K562 (cell line): Measurements from ENCODE around the gene DZIP3. TPM values are rescaled to one million over a fixed set of nuclear protein-coding genes. Genes with fewer than 3 reads are reported as not detected.

Experiments
- ATAC-seq: fragments of 200-7000 bp; cut with Tn5 transposase; 3 replicates; pipeline ENCODE4 v1.9.1; 2020; ENCODE audit warnings: moderate library complexity
- BruUV-seq: library from RNA; stranded (reverse); fragments of 400-500 nt; replicated peaks from 2 replicates; lab custom pipeline; 2021; lab: Mats Ljungman, UMichigan
- CTCF ChIA-PET: fragments of 300-600 bp; formaldehyde crosslinking; extraction: SDS; loops from one replicate; lab custom pipeline; 2021; ENCODE audit warnings: low intra/inter-chr PET ratio; lab: Yijun Ruan, JAX
- POLR2A ChIA-PET: fragments of 300-600, 350-650 bp; sonication (Branson Sonifier 250); formaldehyde crosslinking; extraction: SDS; loops from one replicate; lab custom pipeline; 2021; ENCODE audit warnings: antibody characterized with exemption, inconsistent platforms; lab: Yijun Ruan, JAX
- DNase-seq, 4 experiments: peaks; one replicate each; pipeline versions ENCODE4 v3.0.0 to v3.0.0-alpha.2; 2011 to 2018; ENCODE audit warnings: low spot score in 3 of 4, mixed read lengths in 3 of 4; ENCODE audit errors: extremely low read depth in 1 of 4
- FAIRE-seq: peaks from 2 replicates; lab custom pipeline; 2011; peaks lifted over from hg19 to GRCh38; lab: Jason Lieb, UNC
- H2AFZ ChIP-seq: 2 replicates; pipeline ENCODE4 v1.6.0; 2011; ENCODE audit warnings: low read depth, low read length, control low read depth, inconsistent platforms
- H3K27ac ChIP-seq: fragments of 200-600 bp; 3 replicates; pipeline ENCODE4 v1.8.0; 2011; ENCODE audit warnings: low read depth, mild to moderate bottlenecking, control low read depth, inconsistent platforms, low read length, moderate library complexity, mixed read lengths; ENCODE audit errors: extremely low read depth
- H3K27me3 ChIP-seq, 2 experiments: fragments of 300-600 bp in 1 of 2; 2 replicates in 1 of 2; 3 replicates in 1 of 2; pipeline versions ENCODE4 v1.6.0 to v1.8.0; 2011; ENCODE audit warnings: inconsistent platforms in 2 of 2, low read length in 2 of 2, mild to moderate bottlenecking in 1 of 2, mixed read lengths in 1 of 2, moderate library complexity in 1 of 2; ENCODE audit not compliant: control insufficient read depth in 2 of 2, insufficient read depth in 2 of 2
- H3K36me3 ChIP-seq: fragments of 300-600 bp; 3 replicates; pipeline ENCODE4 v1.8.0; 2011; ENCODE audit warnings: mild to moderate bottlenecking, low read length, inconsistent platforms; ENCODE audit not compliant: control insufficient read depth, insufficient read depth
- H3K4me1 ChIP-seq, 2 experiments: fragments of 200-600 bp in 1 of 2; replicated peaks in 1 of 2; 2 replicates in 1 of 2; 3 replicates in 1 of 2; pipeline versions ENCODE4 v1.5.1 to v1.8.0; 2011; ENCODE audit warnings: inconsistent platforms in 2 of 2, low read length in 2 of 2, mild to moderate bottlenecking in 1 of 2, mixed read lengths in 1 of 2, moderate library complexity in 1 of 2; ENCODE audit not compliant: control insufficient read depth in 2 of 2, insufficient read depth in 2 of 2
- H3K4me2 ChIP-seq: 2 replicates; pipeline ENCODE4 v1.6.1; 2011; ENCODE audit warnings: low read length, control low read depth, inconsistent platforms, mixed read lengths; ENCODE audit not compliant: insufficient read depth
- H3K4me3 ChIP-seq: fragments of 200-600 bp; sonication (generic), shearing (Covaris generic); 2 replicates; pipeline ENCODE4 v1.5.1; 2016; ENCODE audit warnings: control low read depth, inconsistent platforms
- H3K79me2 ChIP-seq: fragments of 200-600 bp; 3 replicates; pipeline ENCODE4 v1.8.0; 2011; ENCODE audit warnings: low read length, inconsistent platforms; ENCODE audit not compliant: control insufficient read depth, insufficient read depth
- H3K9ac ChIP-seq, 2 experiments: 2 replicates each; pipeline versions ENCODE4 v1.6.0 to v1.6.1; 2011; ENCODE audit warnings: low read depth in 2 of 2, low read length in 2 of 2, control low read depth in 1 of 2, inconsistent platforms in 1 of 2, mild to moderate bottlenecking in 1 of 2, mixed read lengths in 1 of 2; ENCODE audit not compliant: insufficient read depth in 1 of 2
- H3K9me1 ChIP-seq: one replicate; pipeline ENCODE4 v1.6.0; 2011; ENCODE audit warnings: inconsistent platforms, mild to moderate bottlenecking, low read length, moderate library complexity; ENCODE audit not compliant: control insufficient read depth, insufficient read depth
- H3K9me3 ChIP-seq: replicated peaks from 2 replicates; pipeline ENCODE4 v1.5.1; 2011; ENCODE audit warnings: low read depth, low read length, inconsistent platforms; ENCODE audit not compliant: control insufficient read depth, insufficient read depth
- H4K20me1 ChIP-seq: replicated peaks from 2 replicates; pipeline ENCODE4 v1.6.1; 2011; ENCODE audit warnings: low read length, inconsistent platforms, mixed read lengths; ENCODE audit not compliant: control insufficient read depth, insufficient read depth
- ARID3A ChIP-seq: IDR thresholded peaks from 2 replicates; pipeline ENCODE4 v1.6.1; 2012; ENCODE audit warnings: low read depth, low read length, improper control_type of control experiment, borderline replicate concordance
- CHAMP1 ChIP-seq: fragments of 450-650 bp; IDR thresholded peaks from 2 replicates; pipeline ENCODE4 v1.6.1; 2016; ENCODE audit warnings: mild to moderate bottlenecking
- HMGXB4 ChIP-seq: sonication (generic); formaldehyde crosslinking; IDR thresholded peaks from 2 replicates; pipeline ENCODE4 v1.8.1; 2023; ENCODE audit warnings: mild to moderate bottlenecking, missing genetic modification reagents
- RAD21 ChIP-seq, 2 experiments: fragments of 250-450 bp in 1 of 2; fragments of 450-650 bp in 1 of 2; sonication (Bioruptor Pico) in 1 of 2; formaldehyde crosslinking in 1 of 2; IDR thresholded peaks in 1 of 2; conservative IDR thresholded peaks in 1 of 2; 2 replicates each; pipeline versions ENCODE4 v1.4.0 to v1.8.0; 2020 to 2022; ENCODE audit warnings: mild to moderate bottlenecking in 2 of 2, moderate library complexity in 1 of 2
- SP1 ChIP-seq: sonication (generic); formaldehyde crosslinking; IDR thresholded peaks from 2 replicates; pipeline ENCODE4 v1.8.1; 2022; ENCODE audit warnings: mild to moderate bottlenecking, missing genetic modification reagents
- ZBED1 ChIP-seq: IDR thresholded peaks from 2 replicates; pipeline ENCODE4 v1.6.1; 2014
- ZBTB26 ChIP-seq: fragments of 450-650 bp; formaldehyde crosslinking; IDR thresholded peaks from 2 replicates; pipeline ENCODE4 v1.4.0; 2022; ENCODE audit warnings: missing genetic modification characterization
- WGBS: fragments of 100-300 bp; shearing (Covaris generic); methylation state at CpG from one replicate; pipeline ENCODE4 v1.1.6; 2016; ENCODE audit warnings: low coverage, mixed read lengths; ENCODE audit not compliant: insufficient coverage; ENCODE audit errors: missing lambda C conversion rate; 5-methylcytosine and 5-hydroxymethylcytosine counted together
- in situ Hi-C: fragments of 300-500 bp; cut with MboI; formaldehyde crosslinking; loops from 4 replicates; pipeline ENCODE4 v1.15.0; 2018; ENCODE audit warnings: inconsistent platforms, mixed read lengths
- intact Hi-C: fragments of 100-400 bp; cut with micrococcal nuclease; formaldehyde crosslinking; loops from 2 replicates; pipeline ENCODE4 v1.14.2; 2022
- polyA plus RNA-seq, 8 experiments: library from polyadenylated mRNA; depleted of rRNA in 4 of 8; stranded (reverse) in 5 of 8; unstranded in 3 of 8; fragments of >200 nt; fragmentation: Nextera tagmentation in 2 of 8; fragmentation: Illumina TruSeq in 1 of 8; extraction: Ambion mirVana in 2 of 8; extraction: Trizol in 1 of 8; gene quantifications; 2 replicates each; pipeline versions ENCODE4 v1.2.1 to v1.2.3, GENCODE V29; 2011 to 2014; ENCODE audit warnings: inconsistent platforms in 1 of 8, missing spikeins in 1 of 8
- total RNA-seq, 7 experiments: library from RNA; depleted of rRNA in 6 of 7; stranded (reverse); fragments of >200 nt in 6 of 7; fragmentation: Illumina TruSeq in 2 of 7; extraction: Trizol in 2 of 7; gene quantifications; 2 replicates each; pipeline versions ENCODE4 v1.2.1 to v1.2.3, GENCODE V29; 2011 to 2021; ENCODE audit warnings: low replicate concordance in 1 of 7

Gene DZIP3
- total and polyA plus RNA-seq, 9 of the 15 experiments (the other 6 are each of a cell fraction or from before 2014, with no cell fraction given), result 3.5 to 9.7 (median 5.7) TPM

- intact Hi-C loops (loop anchor here (5.0 kb wide), 1 partner anchor 121 kb away; no protein-coding TSS in a partner anchor), in situ Hi-C loops (no loop called here)
- Histone ChIP-seq H4K20me1 (no peaks in the 10 kb centered on the region), H3K9me3 (no peaks in the 10 kb centered on the region), H3K4me1 (no peaks in the 10 kb centered on the region), H3K27ac (no peak overlapping the region), H2AFZ (no peak overlapping the region), H3K4me3 (no peak overlapping the region), H3K79me2 (no peaks in the 10 kb centered on the region), H3K9ac (no peak overlapping the region), H3K36me3 (no peaks in the 10 kb centered on the region), H3K9me1 (no peaks in the 10 kb centered on the region), H3K4me2 (no peak overlapping the region), H3K27me3 (no peaks in the 10 kb centered on the region)
- ATAC-seq (peak; percentile 87), FAIRE-seq (no peak), DNase-seq (peak in 1 of 4 experiments; percentile 47)
- WGBS, result 4% methylated on average over 4 of the region's 4 CpGs
- CTCF ChIA-PET, result interaction anchor here (0.6 kb wide), 1 partner anchor 118 kb away, joined by 3 read pairs; no protein-coding TSS in a partner anchor
- POLR2A ChIA-PET, result no interaction called here
- BruUV-seq, result no TSS peak
- TF ChIP-seq HMGXB4 (CRISPR knock-in tag) (no peak), ZBTB26 (CRISPR knock-in tag) (no peak), ZBED1 (no peak), CHAMP1 (no peak), RAD21 (CRISPR knock-in tag; conservative IDR thresholded peaks at IDR 0.05 in 1 of 2, IDR thresholded peaks at IDR 0.05 in 1 of 2) (peak in 1 of 2 experiments; percentile 20; a peak in 2 of 4 replicates), SP1 (no peak), ARID3A (no peak)
Measured at GRCh38 chr3:108608750-108609149, 19.2 kb downstream of the DZIP3 start.
